NT2/D1 (cell line): Measurements from ENCODE around the gene STK17B.

Source experiments
- SUZ12 ChIP-seq: IDR thresholded peaks from 2 replicates; pipeline ENCODE4 v1.6.1; 2011; ENCODE audit not compliant: insufficient read length, insufficient read depth; ENCODE audit errors: extremely low read depth
- YY1 ChIP-seq: IDR thresholded peaks from 2 replicates; pipeline ENCODE4 v1.6.1; 2011; ENCODE audit not compliant: insufficient read length, insufficient read depth
- ZNF274 ChIP-seq: IDR thresholded peaks from 2 replicates; pipeline ENCODE4 v1.6.1; 2011; ENCODE audit warnings: mild to moderate bottlenecking, low read depth, low read length

DNA sequence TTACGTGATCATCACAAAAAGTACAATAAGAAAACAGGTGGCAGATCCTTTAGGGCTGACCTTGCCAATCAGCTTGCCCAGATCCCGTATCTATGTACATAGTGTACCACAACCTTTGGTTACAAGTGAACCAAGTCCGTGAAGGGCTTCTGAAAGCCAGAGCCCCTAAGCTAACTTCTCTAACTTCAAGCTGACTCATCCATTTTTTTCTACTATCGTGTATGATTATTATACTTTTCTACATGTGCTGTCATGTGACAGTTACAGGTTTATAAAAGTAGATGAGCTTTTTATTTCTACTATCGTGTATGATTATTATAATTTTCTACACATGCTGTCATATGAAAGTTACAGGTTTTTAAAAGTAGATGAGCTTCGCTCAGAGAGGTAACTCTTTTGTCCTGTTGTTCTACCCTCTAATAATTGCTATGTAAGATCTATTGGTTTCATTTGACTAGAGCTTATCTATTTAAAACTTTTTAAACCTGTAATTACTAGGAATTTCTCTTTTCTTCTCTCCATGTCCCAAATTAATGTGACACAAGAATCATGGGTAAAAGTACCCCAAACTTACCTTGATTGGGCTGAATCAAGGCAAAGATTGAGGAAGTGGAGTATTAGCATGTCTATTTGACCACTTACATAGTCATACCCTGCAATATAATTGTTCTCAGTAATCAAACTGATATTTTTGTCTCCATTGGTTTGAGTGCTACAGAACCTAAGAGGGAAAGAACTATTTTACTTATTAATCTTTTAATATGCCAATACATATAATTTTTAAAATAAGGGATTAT lies 73.3 kb downstream of the STK17B start:
- TF ChIP-seq YY1 (no peak), ZNF274 (no peak), SUZ12 (no peak)
